ENCODE data around the gene PBXIP1.

PBXIP1 gene

DNA sequence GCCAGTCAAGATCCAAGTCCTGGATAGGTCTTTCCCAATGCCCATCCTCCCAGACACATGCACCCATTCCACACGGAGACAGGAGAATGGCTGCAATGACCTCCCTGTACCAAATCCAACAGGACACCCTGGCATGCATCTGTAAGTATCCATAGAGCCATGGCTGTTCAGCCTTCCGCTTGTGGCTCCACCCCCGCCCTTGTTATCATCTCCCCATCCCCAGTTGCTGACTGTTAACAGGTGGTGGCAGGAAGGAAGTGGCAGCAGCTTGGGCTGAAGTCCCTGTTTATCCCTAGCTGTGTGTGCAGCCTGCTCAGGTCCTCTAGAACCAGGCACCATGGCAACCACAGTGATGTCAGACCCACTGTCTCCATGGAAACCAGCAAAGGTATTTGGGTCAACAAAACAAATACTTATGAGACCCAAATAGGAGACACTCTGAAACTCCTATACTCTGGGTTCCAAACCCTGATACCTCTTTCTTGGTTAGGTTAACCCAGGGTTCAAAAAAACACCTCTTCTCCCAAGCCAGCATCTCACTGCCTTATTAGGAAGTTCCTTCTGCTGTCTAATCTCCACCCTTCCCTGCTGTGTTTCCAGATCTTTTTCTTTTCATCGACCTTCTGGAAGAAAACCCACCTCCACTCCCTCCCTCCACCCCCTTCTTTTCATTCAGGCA is 721 bp downstream of the PBXIP1 start:
- DNase-seq (ENCODE audit: low read depth in 1 of 2, low spot score in 1 of 2) = no peak
- in situ Hi-C loops (cut with HindIII; ENCODE audit: low pct_unique_long_range_greater_than_20kb, low sequenced_read_pairs) = no loop called here
- TF ChIP-seq JUND (IDR thresholded peaks at IDR 0.05; ENCODE audit: low read depth) = no peak

DNA sequence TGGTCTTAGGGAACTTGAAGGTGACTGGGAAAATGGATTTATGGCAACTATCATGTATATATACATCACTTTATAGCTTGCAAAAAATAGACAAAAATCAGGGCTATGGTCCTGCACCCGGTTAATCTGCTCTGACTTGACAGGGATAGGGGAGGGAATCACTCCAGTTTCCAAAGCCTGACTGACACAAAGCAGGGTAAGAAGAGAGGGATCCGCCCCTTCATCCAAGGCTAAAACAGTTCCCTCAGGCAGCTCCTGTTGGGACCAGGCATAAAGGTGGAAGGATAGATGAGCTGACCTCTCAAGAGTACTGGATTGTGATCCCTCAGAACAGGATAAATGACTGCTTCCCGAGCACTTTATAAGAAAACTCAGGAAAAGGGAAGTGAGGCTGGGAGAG is 1.4 kb downstream of the PBXIP1 start:
- no peak for TF ChIP-seq JUND (IDR thresholded peaks at IDR 0.05; ENCODE audit: low read depth)
- in situ Hi-C loops (cut with HindIII; ENCODE audit: low pct_unique_long_range_greater_than_20kb, low sequenced_read_pairs) = no loop called here
- DNase-seq (ENCODE audit: low read depth in 1 of 2, low spot score in 1 of 2) = no peak

DNA sequence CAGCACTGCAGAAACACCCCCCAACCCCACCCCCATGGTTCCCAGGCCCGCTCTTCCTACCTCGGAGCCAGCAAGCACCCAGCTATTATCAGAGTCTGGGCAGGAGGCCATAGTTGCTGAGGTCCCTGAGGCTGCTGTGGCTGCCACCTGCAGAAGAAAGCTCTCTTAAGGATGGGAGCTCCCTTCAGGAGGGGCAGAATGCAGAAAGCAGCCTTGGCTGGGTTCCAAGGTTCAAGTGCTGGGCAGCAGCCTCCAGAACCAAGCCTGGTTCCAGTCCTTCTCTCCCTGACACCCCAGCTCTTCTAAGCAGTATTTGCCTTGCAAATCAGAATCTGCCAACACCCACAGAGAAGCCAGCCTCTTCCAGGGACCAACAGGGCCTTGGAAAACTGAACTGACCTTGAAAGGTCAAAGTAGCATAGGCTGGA is 2.3 kb downstream of the PBXIP1 start:
- no peak for DNase-seq (ENCODE audit: low read depth in 1 of 2, low spot score in 1 of 2)
- in situ Hi-C loops (cut with HindIII; ENCODE audit: low pct_unique_long_range_greater_than_20kb, low sequenced_read_pairs) = no loop called here
- no peak for TF ChIP-seq JUND (IDR thresholded peaks at IDR 0.05; ENCODE audit: low read depth)

DNA sequence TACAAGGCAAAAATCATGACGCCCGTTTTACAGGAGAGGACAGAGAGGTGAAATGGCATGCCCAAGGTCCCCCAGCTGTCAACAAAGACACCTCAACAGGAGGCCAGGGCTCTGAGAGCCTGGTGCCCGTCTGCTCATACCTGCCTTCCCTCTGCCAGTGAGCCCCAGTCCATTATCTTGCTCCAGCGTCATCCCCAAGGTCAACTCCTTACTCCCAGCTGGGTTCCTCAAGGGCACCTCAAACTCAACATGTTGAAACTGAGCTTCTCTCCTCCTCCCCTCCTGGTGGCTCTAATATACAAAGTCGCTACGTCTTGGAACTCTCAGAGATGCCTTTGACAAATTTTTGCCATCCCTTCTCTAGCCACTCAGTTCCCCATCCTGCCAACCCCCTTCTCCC is 3.2 kb downstream of the PBXIP1 start:
- in situ Hi-C loops (cut with HindIII; ENCODE audit: low pct_unique_long_range_greater_than_20kb, low sequenced_read_pairs) = no loop called here
- TF ChIP-seq JUND (IDR thresholded peaks at IDR 0.05; ENCODE audit: low read depth) = no peak
- no peak for DNase-seq (ENCODE audit: low read depth in 1 of 2, low spot score in 1 of 2)

DNA sequence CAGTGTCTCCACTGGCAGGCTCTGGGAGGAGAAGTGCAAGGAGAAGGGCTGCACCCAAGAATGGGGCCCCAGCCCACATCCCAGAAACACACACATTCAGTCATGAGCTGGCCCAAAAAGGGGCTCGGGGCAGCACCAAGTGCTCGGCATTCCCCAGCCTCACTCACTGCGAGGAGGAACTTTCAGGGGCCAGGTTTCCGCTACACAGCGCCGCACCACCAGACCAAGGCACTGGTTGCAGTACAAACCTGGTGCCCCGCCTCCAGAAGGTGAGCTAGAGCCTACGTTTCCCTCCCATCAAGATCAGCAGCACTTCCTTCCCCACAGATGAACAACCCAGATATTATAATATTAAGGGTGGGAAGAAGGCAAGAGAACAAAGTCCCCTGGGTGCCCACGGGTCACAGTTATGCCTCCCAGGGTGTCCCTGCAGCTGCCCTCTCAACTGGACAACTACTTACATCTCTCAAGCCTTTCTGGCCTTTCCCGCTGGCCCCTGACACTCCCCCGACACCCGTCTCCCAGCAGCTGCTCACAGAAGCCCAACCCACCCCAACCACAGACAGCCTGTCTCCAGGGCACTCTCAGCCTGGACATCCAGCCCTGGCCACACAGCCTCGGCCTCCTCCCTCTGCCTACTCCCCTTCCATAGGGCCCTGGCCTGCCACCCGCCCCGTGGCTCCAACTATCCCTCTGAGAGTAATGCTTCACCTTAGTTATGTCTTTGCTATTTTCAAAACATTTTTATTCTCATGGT is 3.8 kb downstream of the PBXIP1 start:
- in situ Hi-C loops (cut with HindIII; ENCODE audit: low pct_unique_long_range_greater_than_20kb, low sequenced_read_pairs) = no loop called here
- TF ChIP-seq JUND (IDR thresholded peaks at IDR 0.05; ENCODE audit: low read depth) = no peak
- no peak for DNase-seq (ENCODE audit: low read depth in 1 of 2, low spot score in 1 of 2)

DNA sequence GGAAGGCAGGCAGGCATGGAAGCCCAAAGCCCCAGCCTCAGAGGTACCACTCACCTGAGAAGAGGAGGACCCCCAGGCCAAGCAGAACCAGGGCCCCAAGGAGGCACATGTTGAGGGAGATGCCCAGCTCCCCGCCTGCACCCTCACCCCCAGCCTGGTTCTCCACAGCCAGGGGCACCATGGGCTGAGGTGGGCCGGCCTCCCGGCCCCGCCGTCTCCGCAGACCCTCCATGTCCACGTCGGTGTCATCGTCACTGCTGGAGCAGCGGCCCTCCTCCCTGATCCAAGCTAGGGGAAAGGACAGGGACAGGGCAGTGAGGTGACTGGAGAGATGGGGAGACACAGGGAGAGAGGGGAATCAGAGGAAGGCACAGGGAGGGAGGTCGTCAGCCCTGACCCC is 7.8 kb downstream of the PBXIP1 start:
- in situ Hi-C loops (cut with HindIII; ENCODE audit: low pct_unique_long_range_greater_than_20kb, low sequenced_read_pairs) = no loop called here
- TF ChIP-seq JUND (IDR thresholded peaks at IDR 0.05; ENCODE audit: low read depth) = no peak
- DNase-seq (ENCODE audit: low read depth in 1 of 2, low spot score in 1 of 2) = no peak

DNA sequence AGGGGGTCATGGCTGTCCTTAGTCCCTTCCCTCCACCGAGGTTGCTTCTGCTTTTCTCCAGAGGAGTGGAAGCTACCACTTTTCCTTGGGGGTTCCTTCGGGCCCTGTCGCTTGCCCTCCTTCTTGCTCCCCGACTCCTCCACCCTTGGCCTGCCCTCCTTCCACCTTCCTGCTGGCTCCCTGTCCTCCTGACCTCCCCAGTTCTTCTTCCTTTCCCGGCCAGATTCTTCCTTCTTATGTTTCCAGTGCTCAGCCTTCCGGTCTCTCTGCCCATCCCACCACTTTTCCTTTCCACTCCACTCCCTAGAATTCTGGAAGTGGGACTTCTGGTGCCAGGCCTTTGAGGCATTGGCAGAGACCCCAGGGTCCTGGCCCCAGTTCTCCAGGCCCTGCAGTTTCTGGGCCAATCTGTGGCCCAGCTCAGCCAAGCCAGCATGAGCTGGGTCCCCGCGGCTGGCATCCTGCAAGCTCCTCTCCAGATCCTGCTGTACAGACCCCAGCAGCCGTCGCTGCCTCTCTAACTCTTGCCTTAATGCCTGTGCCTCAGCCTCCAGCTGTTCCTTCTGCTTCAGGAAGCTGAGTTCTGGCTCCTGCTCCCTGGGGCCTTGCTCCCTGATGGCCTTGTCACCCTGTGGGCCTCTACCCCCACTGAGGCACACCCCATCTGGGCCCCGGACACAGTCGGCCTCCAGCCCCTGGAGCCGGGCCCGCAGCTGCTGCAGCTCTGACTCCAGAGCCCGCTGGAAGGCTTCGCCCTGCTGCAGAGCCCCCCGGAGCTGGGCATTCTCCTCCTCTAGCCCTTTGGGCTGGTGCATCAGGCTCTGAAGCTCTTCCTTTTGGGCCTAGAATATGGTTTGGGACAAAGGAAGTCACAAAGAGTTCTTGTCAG is 9.7 kb downstream of the PBXIP1 start:
- in situ Hi-C loops (cut with HindIII; ENCODE audit: low pct_unique_long_range_greater_than_20kb, low sequenced_read_pairs) = no loop called here
- no peak for DNase-seq (ENCODE audit: low read depth in 1 of 2, low spot score in 1 of 2)

DNA sequence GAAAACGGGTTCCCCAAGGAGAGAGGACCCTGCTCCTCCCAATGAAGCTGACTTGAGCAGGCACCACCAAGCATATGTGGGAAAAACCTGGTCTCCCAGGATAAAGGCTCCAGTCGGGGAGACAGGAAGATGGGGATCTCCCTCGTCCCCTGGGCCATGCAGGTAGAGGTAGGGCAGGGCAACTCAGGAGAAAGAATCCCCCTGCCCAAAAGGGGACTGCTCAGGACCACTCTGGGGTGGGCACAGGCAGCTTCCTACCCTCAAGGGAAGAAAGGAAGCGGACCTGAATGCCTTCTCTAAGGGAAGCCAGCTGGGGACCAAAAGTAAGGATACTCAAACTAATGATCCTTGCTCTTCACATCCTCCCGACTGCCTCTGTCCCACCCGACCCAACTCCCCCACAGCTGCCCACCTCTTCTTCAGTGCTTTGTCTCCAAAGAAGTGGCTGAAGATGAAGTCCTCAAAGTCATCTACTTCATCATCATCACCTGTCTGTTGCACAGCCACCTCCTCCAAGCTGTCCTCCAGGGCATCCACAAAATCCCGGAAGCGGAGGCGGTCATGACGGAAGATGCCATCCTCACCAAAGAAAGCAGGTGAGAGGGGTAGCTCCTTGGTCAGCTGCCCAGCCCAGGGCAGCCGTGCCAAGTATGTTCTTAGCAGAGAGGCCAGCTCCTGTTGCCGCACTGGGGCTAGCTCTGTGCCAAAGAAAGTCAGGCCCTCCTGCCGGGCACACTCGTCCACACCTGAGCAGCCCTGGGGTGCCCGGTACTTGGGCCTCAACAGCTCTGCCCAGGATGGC is 10.5 kb downstream of the PBXIP1 start:
- no peak for DNase-seq (ENCODE audit: low read depth in 1 of 2, low spot score in 1 of 2)
- no peak for TF ChIP-seq JUND (IDR thresholded peaks at IDR 0.05; ENCODE audit: low read depth)
- in situ Hi-C loops (cut with HindIII; ENCODE audit: low pct_unique_long_range_greater_than_20kb, low sequenced_read_pairs) = no loop called here

More for the DNA sequence above, 9.7 kb downstream of the PBXIP1 start:
- no peak for TF ChIP-seq JUND (IDR thresholded peaks at IDR 0.05; ENCODE audit: low read depth)

DNA sequence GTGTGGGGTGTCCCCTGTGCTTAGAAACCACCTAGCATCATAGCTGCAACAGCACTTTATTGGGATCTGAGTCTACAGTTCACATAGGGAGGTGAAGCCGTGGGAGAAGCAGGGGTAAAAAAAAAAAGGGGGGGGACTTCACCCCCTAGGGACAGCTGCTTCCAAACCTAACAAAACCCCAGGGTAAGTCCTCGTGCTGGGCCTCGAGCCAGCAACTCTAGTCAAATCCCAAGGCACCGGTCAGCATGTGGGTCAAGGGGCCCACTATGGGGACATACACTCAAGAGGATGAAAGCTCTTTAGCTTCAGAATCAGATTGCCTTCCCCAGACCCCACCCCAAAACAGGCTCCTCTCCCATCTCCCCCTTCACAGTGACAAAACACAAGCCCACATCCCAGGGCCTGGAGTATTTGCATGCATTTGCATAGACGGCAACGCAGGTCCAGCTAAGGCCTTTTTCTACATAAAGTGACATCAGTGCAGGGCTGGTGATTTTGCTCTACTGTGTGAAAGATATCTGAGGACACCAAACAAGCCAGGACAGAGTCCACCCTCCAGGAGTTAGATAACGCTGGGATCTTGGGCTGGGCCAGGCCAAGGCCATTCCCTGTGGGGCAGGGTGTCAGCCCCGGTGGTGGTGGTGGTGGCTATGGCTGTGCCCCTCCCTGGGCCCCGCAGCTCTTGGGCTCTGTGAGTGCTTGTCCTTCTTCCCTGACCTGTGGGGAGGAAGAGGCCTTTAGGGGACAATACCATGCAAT is 11.3 kb downstream of the PBXIP1 start:
- TF ChIP-seq JUND (IDR thresholded peaks at IDR 0.05; ENCODE audit: low read depth) = no peak
- in situ Hi-C loops (cut with HindIII; ENCODE audit: low pct_unique_long_range_greater_than_20kb, low sequenced_read_pairs) = no loop called here
- DNase-seq (ENCODE audit: low read depth in 1 of 2, low spot score in 1 of 2) = no peak

DNA sequence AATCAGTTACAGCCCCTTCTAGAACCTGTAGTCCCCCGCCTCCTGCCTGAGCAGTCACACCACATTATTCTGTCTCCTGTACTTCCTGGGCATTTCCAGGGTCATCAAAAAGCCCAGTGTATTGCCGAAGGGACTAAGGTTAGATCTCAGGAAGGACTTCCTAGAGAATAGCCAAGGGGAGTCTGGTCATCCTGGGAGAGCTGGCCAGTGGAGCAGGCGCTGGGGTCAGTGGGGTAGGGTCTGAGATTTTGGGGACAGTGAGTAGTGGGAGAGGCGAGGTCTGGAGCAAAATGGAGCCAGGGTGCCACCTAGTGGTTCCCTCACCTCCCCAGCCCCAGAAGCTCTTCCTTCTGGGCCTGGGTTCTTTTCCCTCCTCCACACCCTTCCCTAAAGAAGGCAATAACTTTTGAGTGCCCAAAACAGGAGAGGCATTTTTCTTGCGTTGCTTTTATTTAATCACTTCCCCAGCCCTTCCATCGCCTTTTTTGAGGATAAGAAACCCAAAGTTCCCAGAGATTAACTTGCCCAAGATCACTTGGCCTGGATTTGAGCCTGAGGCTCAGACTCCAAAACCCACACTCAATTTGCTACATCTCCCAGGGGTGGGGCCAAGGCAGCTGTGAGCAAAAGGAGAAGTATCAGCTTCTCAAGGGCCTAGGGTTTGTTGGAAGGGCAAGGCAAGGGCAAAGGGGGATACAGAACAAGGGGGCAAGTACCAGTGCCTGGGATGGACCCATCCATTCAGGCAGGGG is 12.1 kb downstream of the PBXIP1 start:
- in situ Hi-C loops (cut with HindIII; ENCODE audit: low pct_unique_long_range_greater_than_20kb, low sequenced_read_pairs) = no loop called here
- DNase-seq (ENCODE audit: low read depth in 1 of 2, low spot score in 1 of 2) = peak; percentile 58 to 69
- TF ChIP-seq JUND (IDR thresholded peaks at IDR 0.05; ENCODE audit: low read depth) = no peak

Measured in T47D (cell line).